Measurements from ENCODE around the gene HOXA10. TPM values are rescaled to one million over a fixed set of nuclear protein-coding genes. Genes with fewer than 3 reads are reported as not detected.
A peak's percentile ranks its signal among the peaks of the same experiment; 100 is the strongest.

The HOXA10 gene
- polyA plus RNA-seq, 3 donors: 0.09 to 3.2 (median 0.33) TPM

GRCh38 chr7:27142580-27143022 lies 31.5 kb downstream of the HOXA10 start:
- H3K36me3 Mint-ChIP-seq: peaks cover 3 to 8% of the 10 kb centered on the region in 2 donors
- peak overlapping the region; percentile 40 for H3K9ac ChIP-seq (ENCODE audit: insufficient read depth, low read length, poor library complexity, severe bottlenecking)
- DNase-seq: no peak
- peaks cover 13 to 39% (median 31%) of the 10 kb centered on the region in 7 donors for H3K9me3 Mint-ChIP-seq
- peak overlapping the region; percentile 53 for H2AFZ ChIP-seq (ENCODE audit: insufficient read depth, low read depth, low read length, poor library complexity, severe bottlenecking)
- peaks cover 6 to 7% of the 10 kb centered on the region in 2 donors for H3K4me1 ChIP-seq (ENCODE audit: control insufficient read depth in 1 of 2, insufficient read depth in 2 of 2, low read length in 2 of 2)
- peaks cover 19 to 51% of the 10 kb centered on the region in 2 donors for H3K27me3 ChIP-seq (ENCODE audit: control insufficient read depth in 2 of 2, insufficient read depth in 2 of 2, low read length in 2 of 2)
- H3K36me3 ChIP-seq (replicated peaks in 1 of 2; ENCODE audit: control insufficient read depth in 1 of 2, insufficient read depth in 2 of 2, low read length in 2 of 2): no peaks in the 10 kb centered on the region
- intact Hi-C loops (cut with micrococcal nuclease): loop anchor here in 1 of 2 donors (5.0 kb wide), 1 partner anchor 280 kb away; the partner anchor contains the start of gene SKAP2
- peak overlapping the region; percentile 27 to 70 (median 29) for H3K4me3 ChIP-seq (replicated peaks in 1 of 3; ENCODE audit: low read depth in 2 of 3, low read length in 3 of 3)
- H3K79me2 ChIP-seq (ENCODE audit: insufficient read depth, low read length): no peaks in the 10 kb centered on the region
- peaks cover 19 to 22% of the 10 kb centered on the region in 2 donors for H3K9me3 ChIP-seq (replicated peaks in 1 of 2; ENCODE audit: control insufficient read depth in 1 of 2, insufficient read depth in 1 of 2, low read length in 2 of 2)
- H3K4me3 Mint-ChIP-seq: peak overlapping the region; percentile 81 to 88
- no peak overlapping the region for H3K27ac ChIP-seq (ENCODE audit: low read depth in 1 of 2, low read length in 2 of 2)
- peak overlapping the region in 5 of 7 donors; percentile 10 to 85 (median 67) for H3K27ac Mint-ChIP-seq
- TF ChIP-seq, protein P1, sequence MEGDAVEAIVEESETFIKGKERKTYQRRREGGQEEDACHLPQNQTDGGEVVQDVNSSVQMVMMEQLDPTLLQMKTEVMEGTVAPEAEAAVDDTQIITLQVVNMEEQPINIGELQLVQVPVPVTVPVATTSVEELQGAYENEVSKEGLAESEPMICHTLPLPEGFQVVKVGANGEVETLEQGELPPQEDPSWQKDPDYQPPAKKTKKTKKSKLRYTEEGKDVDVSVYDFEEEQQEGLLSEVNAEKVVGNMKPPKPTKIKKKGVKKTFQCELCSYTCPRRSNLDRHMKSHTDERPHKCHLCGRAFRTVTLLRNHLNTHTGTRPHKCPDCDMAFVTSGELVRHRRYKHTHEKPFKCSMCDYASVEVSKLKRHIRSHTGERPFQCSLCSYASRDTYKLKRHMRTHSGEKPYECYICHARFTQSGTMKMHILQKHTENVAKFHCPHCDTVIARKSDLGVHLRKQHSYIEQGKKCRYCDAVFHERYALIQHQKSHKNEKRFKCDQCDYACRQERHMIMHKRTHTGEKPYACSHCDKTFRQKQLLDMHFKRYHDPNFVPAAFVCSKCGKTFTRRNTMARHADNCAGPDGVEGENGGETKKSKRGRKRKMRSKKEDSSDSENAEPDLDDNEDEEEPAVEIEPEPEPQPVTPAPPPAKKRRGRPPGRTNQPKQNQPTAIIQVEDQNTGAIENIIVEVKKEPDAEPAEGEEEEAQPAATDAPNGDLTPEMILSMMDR (IDR thresholded peaks at IDR 0.05): no peak
- 81% methylated on average over 19 of the region's 29 CpGs for WGBS (ENCODE audit: insufficient coverage)
- peak overlapping the region; percentile 67 for H3K4me2 ChIP-seq (replicated peaks; ENCODE audit: extremely low read depth, low read length, poor library complexity, severe bottlenecking)
- H3K4me1 Mint-ChIP-seq: peaks cover 12% of the 10 kb centered on the region
- no peaks in the 10 kb centered on the region for H4K20me1 ChIP-seq (ENCODE audit: insufficient read depth, low read length)
- H3K27me3 Mint-ChIP-seq (ENCODE audit: low read depth in 3 of 3): peaks cover 42 to 59% (median 53%) of the 10 kb centered on the region in 3 donors

DNA sequence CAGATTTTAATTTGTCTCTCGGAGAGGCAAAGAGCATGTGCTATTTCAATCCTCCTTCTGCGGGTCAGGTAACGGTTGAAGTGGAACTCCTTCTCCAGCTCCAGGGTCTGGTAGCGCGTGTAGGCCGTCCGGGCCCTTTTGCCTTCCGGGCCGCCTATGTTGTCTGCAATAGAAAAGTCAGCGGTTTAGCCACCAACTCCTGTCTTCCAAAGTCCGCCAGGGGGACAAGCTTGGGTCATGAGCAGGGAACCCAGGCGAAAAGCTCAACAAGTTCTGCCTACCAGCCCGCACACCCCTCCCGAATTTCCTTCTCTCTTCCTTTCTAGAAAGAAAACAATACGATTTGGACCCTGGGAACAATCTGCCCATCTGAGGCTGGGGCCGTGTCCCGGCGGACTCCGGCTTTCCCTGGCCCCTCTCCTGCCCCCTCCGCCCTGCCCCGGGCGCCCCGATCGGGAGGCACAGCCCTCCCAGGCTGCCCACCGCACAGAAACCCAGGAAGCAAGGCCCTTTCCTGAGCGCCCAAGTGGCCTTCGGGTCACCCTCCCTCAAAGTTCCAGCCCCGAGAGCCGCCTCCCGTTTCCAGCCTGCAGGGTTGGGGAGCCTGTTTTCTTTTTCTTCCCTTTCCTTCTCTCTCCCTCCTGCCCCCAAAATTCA lies 32.1 kb downstream of the HOXA10 start:
- Histone ChIP-seq H3K9me3 (replicated peaks in 1 of 2; ENCODE audit: control insufficient read depth in 1 of 2, insufficient read depth in 1 of 2, low read length in 2 of 2) (peaks cover 14 to 22% of the 10 kb centered on the region in 2 donors), H3K36me3 (replicated peaks in 1 of 2; ENCODE audit: control insufficient read depth in 1 of 2, insufficient read depth in 2 of 2, low read length in 2 of 2) (no peaks in the 10 kb centered on the region), H2AFZ (ENCODE audit: insufficient read depth, low read depth, low read length, poor library complexity, severe bottlenecking) (peak overlapping the region; percentile 53), H3K4me1 (ENCODE audit: control insufficient read depth in 1 of 2, insufficient read depth in 2 of 2, low read length in 2 of 2) (peaks cover 3 to 4% of the 10 kb centered on the region in 2 donors), H3K27me3 (ENCODE audit: control insufficient read depth in 2 of 2, insufficient read depth in 2 of 2, low read length in 2 of 2) (peaks cover 18 to 51% of the 10 kb centered on the region in 2 donors), H3K4me2 (replicated peaks; ENCODE audit: extremely low read depth, low read length, poor library complexity, severe bottlenecking) (peak overlapping the region; percentile 67), H3K9ac (ENCODE audit: insufficient read depth, low read length, poor library complexity, severe bottlenecking) (no peak overlapping the region), H4K20me1 (ENCODE audit: insufficient read depth, low read length) (no peaks in the 10 kb centered on the region), H3K27ac (ENCODE audit: low read depth in 1 of 2, low read length in 2 of 2) (no peak overlapping the region), H3K4me3 (replicated peaks in 1 of 3; ENCODE audit: low read depth in 2 of 3, low read length in 3 of 3) (peak overlapping the region; percentile 27 to 70 (median 29)), H3K79me2 (ENCODE audit: insufficient read depth, low read length) (no peaks in the 10 kb centered on the region)
- Mint-ChIP-seq H3K4me3 (peak overlapping the region; percentile 81 to 88), H3K27ac (peak overlapping the region in 1 of 7 donors; percentile 76), H3K9me3 (peaks cover 13 to 39% (median 31%) of the 10 kb centered on the region in 7 donors), H3K4me1 (peaks cover 11% of the 10 kb centered on the region), H3K27me3 (ENCODE audit: low read depth in 3 of 3) (peaks cover 39 to 59% (median 48%) of the 10 kb centered on the region in 3 donors), H3K36me3 (peaks cover under 1 to 5% of the 10 kb centered on the region in 2 donors)
- intact Hi-C loops (cut with micrococcal nuclease): loop anchor here in 1 of 2 donors (5.0 kb wide), 1 partner anchor 280 kb away; the partner anchor contains the start of gene SKAP2
- no peak for DNase-seq
- TF ChIP-seq, protein P1 (IDR thresholded peaks at IDR 0.05): no peak
- WGBS (ENCODE audit: insufficient coverage): 86% methylated on average over 29 of the region's 30 CpGs

Data from CD14-positive monocyte (primary cell).